ENCODE measurements around the gene CCDC93. TPM values are rescaled to one million over a fixed set of nuclear protein-coding genes. Genes with fewer than 3 reads are reported as not detected.

Gene CCDC93
- total and polyA plus RNA-seq, 10 of the 15 experiments (the other 5 are each of a cell fraction or from before 2014, with no cell fraction given), result 3.6 to 27.2 (median 13.5) TPM

DNA sequence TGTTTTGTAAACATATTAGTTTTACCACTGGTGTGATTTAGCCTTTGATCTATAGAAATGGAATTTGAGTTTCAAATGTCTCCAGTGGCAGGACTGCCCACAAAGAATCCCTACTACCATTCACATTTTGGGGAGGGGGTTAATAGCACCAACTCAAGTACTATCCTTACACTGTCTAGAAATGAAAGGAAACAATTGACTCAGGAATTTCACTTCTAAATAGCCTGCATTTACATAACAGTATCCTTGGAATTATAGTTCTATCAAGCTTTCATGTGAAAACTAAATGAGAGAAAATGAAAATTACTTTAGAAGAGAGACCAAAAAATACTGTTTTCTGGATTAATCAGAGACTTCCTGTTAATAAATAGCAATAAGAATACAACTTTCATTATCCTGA is 7.5 kb upstream of the CCDC93 start:
- DNase-seq (ENCODE audit: low read depth, low spot score), result no peak
- Histone ChIP-seq H3K9me3 (replicated peaks; ENCODE audit: control insufficient read depth, insufficient read depth, low read length) (no peaks in the 10 kb centered on the region), H3K4me2 (ENCODE audit: control insufficient read depth, insufficient read depth) (no peak overlapping the region), H2AFZ (ENCODE audit: control insufficient read depth, low read depth, low read length) (no peak overlapping the region), H3K4me3 (no peak overlapping the region), H3K4me1 (ENCODE audit: control insufficient read depth, insufficient read depth, low read length) (no peaks in the 10 kb centered on the region), H3K36me3 (ENCODE audit: control insufficient read depth in 2 of 2, insufficient read depth in 2 of 2, low read length in 1 of 2) (no peaks in the 10 kb centered on the region), H3K79me2 (ENCODE audit: control insufficient read depth, insufficient read depth, low read length) (no peaks in the 10 kb centered on the region), H3K27me3 (replicated peaks in 1 of 2; ENCODE audit: control insufficient read depth in 2 of 2, insufficient read depth in 2 of 2, low read length in 1 of 2) (no peaks in the 10 kb centered on the region), H4K20me1 (ENCODE audit: control insufficient read depth, insufficient read depth) (no peaks in the 10 kb centered on the region), H3K9ac (ENCODE audit: control insufficient read depth, insufficient read depth, low read length) (no peak overlapping the region), H3K27ac (ENCODE audit: control insufficient read depth, insufficient read depth) (no peak overlapping the region)
- RAD21 ChIA-PET (ENCODE audit: unreplicated experiment), result no interaction called here
- in situ Hi-C loops (cut with MboI) (no loop called here), intact Hi-C loops (cut with micrococcal nuclease; ENCODE audit: unreplicated experiment) (no loop called here)
- BruUV-seq (replicated peaks), result no TSS peak
- POLR2A ChIA-PET, result no interaction called here
- SMC1A ChIA-PET (ENCODE audit: uncharacterized antibody, unreplicated experiment), result interaction anchor here (0.6 to 1.6 kb wide), 2 partner anchors 67 to 230 kb away, joined by 3 read pairs; partner anchors contain the start of gene INSIG2
- no peak for ATAC-seq
- CTCF ChIA-PET, result interaction anchor here (0.6 to 2.3 kb wide), 4 partner anchors 12 to 52 kb away, joined by 3 to 8 read pairs (median 4); no protein-coding TSS in a partner anchor
- FAIRE-seq, result no peak
- TF ChIP-seq ZBTB33 (IDR thresholded peaks at IDR 0.05) (no peak), SIX5 (IDR thresholded peaks at IDR 0.05; ENCODE audit: low read depth, low read length, severe bottlenecking) (no peak), ASH2L (IDR thresholded peaks at IDR 0.05; ENCODE audit: borderline replicate concordance, low read depth) (no peak), NFXL1 (IDR thresholded peaks at IDR 0.05; ENCODE audit: borderline replicate concordance) (no peak), MYB (IDR thresholded peaks at IDR 0.05; ENCODE audit: borderline replicate concordance, low read depth, low read length) (no peak), REST (IDR thresholded peaks at IDR 0.05; ENCODE audit: low read depth, low read length) (no peak), POLR2AphosphoS2 (IDR thresholded peaks at IDR 0.05; ENCODE audit: low read depth, low read length) (no peak), RAD21 (IDR thresholded peaks at IDR 0.05; ENCODE audit: insufficient read depth, low read depth, low read length) (no peak), TCF3 (IDR thresholded peaks at IDR 0.05; ENCODE audit: borderline replicate concordance, insufficient read depth, low read depth, low read length) (no peak), CREM (IDR thresholded peaks at IDR 0.05; ENCODE audit: low read depth) (no peak), HDAC2 (IDR thresholded peaks at IDR 0.05) (no peak)
- TF ChIP-seq, protein P1, sequence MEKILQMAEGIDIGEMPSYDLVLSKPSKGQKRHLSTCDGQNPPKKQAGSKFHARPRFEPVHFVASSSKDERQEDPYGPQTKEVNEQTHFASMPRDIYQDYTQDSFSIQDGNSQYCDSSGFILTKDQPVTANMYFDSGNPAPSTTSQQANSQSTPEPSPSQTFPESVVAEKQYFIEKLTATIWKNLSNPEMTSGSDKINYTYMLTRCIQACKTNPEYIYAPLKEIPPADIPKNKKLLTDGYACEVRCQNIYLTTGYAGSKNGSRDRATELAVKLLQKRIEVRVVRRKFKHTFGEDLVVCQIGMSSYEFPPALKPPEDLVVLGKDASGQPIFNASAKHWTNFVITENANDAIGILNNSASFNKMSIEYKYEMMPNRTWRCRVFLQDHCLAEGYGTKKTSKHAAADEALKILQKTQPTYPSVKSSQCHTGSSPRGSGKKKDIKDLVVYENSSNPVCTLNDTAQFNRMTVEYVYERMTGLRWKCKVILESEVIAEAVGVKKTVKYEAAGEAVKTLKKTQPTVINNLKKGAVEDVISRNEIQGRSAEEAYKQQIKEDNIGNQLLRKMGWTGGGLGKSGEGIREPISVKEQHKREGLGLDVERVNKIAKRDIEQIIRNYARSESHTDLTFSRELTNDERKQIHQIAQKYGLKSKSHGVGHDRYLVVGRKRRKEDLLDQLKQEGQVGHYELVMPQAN (conservative IDR thresholded peaks at IDR 0.05), result no peak
- TF ChIP-seq, protein P2, sequence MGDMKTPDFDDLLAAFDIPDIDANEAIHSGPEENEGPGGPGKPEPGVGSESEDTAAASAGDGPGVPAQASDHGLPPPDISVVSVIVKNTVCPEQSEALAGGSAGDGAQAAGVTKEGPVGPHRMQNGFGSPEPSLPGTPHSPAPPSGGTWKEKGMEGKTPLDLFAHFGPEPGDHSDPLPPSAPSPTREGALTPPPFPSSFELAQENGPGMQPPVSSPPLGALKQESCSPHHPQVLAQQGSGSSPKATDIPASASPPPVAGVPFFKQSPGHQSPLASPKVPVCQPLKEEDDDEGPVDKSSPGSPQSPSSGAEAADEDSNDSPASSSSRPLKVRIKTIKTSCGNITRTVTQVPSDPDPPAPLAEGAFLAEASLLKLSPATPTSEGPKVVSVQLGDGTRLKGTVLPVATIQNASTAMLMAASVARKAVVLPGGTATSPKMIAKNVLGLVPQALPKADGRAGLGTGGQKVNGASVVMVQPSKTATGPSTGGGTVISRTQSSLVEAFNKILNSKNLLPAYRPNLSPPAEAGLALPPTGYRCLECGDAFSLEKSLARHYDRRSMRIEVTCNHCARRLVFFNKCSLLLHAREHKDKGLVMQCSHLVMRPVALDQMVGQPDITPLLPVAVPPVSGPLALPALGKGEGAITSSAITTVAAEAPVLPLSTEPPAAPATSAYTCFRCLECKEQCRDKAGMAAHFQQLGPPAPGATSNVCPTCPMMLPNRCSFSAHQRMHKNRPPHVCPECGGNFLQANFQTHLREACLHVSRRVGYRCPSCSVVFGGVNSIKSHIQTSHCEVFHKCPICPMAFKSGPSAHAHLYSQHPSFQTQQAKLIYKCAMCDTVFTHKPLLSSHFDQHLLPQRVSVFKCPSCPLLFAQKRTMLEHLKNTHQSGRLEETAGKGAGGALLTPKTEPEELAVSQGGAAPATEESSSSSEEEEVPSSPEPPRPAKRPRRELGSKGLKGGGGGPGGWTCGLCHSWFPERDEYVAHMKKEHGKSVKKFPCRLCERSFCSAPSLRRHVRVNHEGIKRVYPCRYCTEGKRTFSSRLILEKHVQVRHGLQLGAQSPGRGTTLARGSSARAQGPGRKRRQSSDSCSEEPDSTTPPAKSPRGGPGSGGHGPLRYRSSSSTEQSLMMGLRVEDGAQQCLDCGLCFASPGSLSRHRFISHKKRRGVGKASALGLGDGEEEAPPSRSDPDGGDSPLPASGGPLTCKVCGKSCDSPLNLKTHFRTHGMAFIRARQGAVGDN (IDR thresholded peaks at IDR 0.05), result no peak

All from GM12878 (cell line).